ENCODE results near the gene LIX1L.

DNA sequence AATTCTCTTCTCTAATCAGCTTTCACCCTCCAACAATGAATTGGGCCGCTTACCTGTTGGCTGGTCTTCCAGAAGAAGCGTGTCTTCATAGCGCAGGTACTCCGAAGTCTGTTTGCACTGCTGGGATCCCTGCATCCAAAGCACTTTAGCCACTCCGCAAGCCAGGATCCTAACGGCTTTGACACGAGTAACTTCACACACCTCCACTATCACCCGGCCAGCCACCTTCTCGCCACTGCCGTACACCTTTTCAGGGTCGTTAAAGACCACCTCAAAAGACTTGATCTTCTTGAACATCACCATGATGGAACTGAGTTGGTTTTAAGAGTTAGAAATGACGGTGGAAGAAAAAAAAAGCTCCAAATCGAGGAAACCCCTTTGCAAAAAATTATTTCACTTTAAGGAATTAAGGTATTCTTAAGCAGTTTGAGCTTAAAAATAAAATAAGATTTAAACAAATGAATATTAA, 38.2 kb upstream of the LIX1L start:
- no peak for TF ChIP-seq POLR2AphosphoS5 (IDR thresholded peaks at IDR 0.05; ENCODE audit: insufficient read depth, low read depth, low read length)
- TF ChIP-seq POLR2A (IDR thresholded peaks at IDR 0.05; ENCODE audit: low read depth, low read length) = no peak
- TF ChIP-seq CTCF (IDR thresholded peaks at IDR 0.05; ENCODE audit: extremely low read depth in 1 of 2, insufficient read depth in 1 of 2, low read depth in 1 of 2, low read length in 2 of 2) = no peak
- TF ChIP-seq EZH2 (IDR thresholded peaks at IDR 0.05; ENCODE audit: borderline replicate concordance, low read depth, low read length, severe bottlenecking) = no peak
- TF ChIP-seq JUN (IDR thresholded peaks at IDR 0.05; ENCODE audit: borderline replicate concordance, insufficient read depth, insufficient read length, low read depth) = no peak
- TF ChIP-seq, protein P1, sequence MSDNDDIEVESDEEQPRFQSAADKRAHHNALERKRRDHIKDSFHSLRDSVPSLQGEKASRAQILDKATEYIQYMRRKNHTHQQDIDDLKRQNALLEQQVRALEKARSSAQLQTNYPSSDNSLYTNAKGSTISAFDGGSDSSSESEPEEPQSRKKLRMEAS (IDR thresholded peaks at IDR 0.05; ENCODE audit: insufficient read depth, insufficient read length) = no peak
